NCI-H2029 (cell line): ENCODE data around the gene PRR9.
A peak's percentile ranks its signal among the peaks of the same experiment; 100 is the strongest.
"Not testable (repeated sequence)": the region's sequence is repeated elsewhere in the genome, so short reads cannot be mapped to it uniquely, and the experiment has no call there.

Experiments
- DNase-seq: peaks from one replicate; lab custom pipeline; 2025; lab: John Stamatoyannopoulos, UW

The PRR9 gene, protein sequence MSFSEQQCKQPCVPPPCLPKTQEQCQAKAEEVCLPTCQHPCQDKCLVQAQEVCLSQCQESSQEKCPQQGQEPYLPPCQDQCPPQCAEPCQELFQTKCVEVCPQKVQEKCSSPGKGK

DNA sequence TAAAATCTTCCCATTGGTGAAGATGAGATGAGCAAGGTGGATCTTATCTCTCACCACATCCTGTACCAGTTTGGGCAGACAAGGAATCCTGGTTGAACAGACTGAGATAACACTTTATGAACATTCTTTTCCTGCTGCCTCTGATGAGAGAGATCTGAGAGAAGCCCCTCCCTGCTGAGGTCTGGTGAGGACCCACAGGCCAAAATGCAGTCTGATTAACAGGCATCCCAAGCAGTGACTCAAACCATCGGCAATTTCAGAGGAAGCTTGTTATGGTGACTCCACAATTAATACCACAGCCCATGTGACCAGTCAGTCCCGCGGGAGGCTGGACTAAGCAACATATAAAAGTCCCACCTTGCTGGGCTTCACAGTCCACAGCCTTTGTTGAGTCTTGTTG lies at the start of gene PRR9:
Gene PRR9 (plus strand): TSS at position 373 of the 400 bp plus-strand sequence. CDS start 561 bp downstream, outside the sequence.
- DNase-seq: no peak

- DNase-seq: no peak
These were observed 48.7 kb upstream of the PRR9 start for GRCh38 chr1:153168686-153169085.

- DNase-seq: no peak
These were observed 42.8 kb upstream of the PRR9 start for GRCh38 chr1:153174624-153175023.

- DNase-seq: no peak
These were observed 38.5 kb upstream of the PRR9 start for GRCh38 chr1:153178922-153179321.

- no peak for DNase-seq
These were observed 36.8 kb upstream of the PRR9 start for GRCh38 chr1:153180556-153180955.

- DNase-seq: not testable (repeated sequence)
These were observed 29.1 kb upstream of the PRR9 start for GRCh38 chr1:153188301-153188700.

GRCh38 chr1:153190373-153190772 lies 27.0 kb upstream of the PRR9 start:
- DNase-seq: no peak

GRCh38 chr1:153192697-153193096 lies 24.7 kb upstream of the PRR9 start:
- no peak for DNase-seq

GRCh38 chr1:153194331-153195050 lies 22.9 kb upstream of the PRR9 start:
- no peak for DNase-seq

DNA sequence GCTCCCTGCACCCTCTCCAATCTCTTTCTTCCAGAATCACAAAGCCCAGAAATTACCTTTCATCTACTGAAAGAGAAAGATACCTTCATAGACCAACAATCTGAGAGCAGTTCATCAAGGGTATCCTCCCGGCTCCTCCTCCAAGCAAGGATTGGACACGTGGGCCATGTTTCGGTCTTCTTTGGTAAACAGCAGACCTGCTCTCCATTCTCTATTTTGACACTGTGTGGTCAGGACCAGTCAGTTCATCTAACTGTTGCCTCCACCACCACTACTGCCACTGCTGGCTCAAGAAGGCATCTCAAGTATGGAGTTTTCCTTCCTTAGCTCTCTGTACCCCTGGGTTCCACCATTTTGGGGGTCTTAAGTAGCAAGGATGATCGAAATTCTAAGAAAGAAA lies 22.2 kb upstream of the PRR9 start:
- no peak for DNase-seq

DNA sequence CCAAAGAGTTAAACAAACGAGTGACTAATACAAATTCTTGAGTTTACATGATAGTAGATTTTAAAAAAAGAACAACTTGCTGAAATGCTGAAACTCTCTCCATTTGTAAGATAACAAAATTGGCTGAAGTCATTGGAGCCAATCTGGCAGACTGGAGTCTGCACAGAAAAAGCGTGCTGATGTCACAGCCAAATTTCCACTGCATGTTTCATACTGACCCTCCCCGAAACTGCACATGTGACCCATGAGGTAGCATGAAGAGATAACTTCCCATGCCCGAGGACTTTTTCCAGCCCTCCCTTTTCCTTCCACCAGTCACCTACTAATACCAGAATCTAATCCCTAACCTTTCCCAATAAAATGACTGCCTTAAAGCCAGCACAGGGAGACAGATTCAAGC lies 15.4 kb upstream of the PRR9 start:
- no peak for DNase-seq

GRCh38 chr1:153203130-153203529 lies 14.3 kb upstream of the PRR9 start, which contains the start of gene LELP1:
TSS of gene LELP1 (plus strand) at chr1:153203430. CDS start at chr1:153204708, 1,278 bp downstream.
- no peak for DNase-seq

DNA sequence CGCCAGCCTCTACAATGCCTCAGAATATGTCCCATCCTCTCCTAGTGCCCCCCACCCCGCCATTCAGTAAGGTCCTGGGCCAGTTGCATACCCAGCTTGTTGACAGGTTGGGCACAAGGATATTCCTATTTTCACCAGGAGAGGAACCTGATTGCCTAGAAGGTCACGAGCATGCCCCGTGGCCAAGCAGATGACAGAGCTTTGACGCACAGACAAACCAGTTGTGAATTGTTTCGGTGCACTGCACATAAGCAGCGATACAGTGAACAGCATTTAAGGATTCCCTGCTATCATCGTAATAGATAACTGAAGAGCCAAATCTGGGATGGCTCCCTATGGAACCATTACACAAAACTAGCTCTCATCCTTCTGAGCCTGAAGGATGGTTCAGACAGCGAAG lies 10.8 kb upstream of the PRR9 start:
- no peak for DNase-seq

GRCh38 chr1:153210206-153210605 lies 7.2 kb upstream of the PRR9 start:
- DNase-seq: no peak

DNA sequence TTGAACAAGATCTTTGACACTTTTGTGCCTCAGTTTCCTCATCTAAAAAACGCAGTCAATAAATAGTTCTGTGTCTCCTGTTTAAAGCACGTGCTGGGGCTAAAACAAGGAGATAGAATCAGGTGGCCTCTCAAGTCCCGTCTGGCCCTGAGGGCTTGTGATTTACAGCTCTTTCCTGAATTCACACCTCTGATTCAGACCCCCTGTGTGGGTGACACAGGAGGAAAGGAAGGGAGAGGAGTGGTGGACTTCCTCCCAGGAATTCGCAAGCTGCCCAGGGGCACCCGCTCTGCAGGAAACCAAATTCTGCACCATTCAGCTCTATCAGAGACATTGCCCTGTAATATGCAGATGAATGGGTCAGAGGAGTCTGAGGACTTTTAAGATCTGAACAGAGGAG lies 5.2 kb upstream of the PRR9 start:
- no peak for DNase-seq

DNA sequence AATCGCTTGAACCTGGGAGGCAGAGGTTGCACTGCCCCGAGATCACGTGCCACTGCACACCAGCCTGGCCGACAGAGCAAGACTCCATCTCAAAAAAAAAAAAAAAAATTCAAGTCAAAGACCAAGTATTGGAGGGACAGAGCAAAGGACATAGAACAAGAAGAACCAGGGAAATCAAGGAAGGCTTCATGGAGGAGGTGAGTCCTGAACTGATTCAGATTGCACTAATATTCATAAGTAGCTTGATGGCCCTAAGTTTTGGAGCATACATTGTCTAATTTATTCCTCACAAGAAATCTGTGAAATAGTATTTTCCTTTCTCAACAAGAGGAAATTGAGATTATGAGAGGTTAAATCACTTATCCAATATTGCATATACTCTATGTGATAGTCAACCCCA lies 3.9 kb upstream of the PRR9 start:
- no peak for DNase-seq

DNA sequence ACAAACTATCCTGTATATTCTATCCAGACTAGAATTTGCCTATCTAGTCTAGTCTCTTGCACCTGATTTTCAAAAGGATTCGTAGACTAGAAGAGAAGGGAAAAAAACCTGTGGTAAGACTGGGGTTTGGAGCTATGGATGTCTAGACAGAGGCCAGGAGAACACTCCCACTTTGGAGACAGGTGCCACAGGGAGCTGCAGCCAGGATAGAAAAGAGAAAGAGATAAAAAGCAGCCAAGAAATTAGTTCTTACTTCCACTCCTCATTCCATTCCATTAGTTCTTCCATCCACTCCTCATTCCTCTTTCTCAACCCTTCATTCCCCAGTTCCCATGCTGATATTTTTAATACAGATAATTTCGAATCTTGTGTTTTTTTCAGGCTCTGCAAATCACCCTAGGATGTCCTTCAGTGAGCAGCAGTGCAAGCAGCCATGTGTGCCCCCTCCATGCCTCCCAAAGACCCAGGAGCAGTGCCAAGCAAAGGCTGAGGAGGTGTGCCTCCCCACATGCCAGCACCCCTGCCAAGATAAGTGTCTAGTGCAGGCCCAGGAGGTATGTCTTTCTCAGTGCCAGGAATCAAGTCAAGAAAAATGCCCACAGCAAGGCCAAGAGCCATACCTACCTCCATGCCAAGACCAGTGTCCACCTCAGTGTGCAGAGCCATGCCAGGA lies 496 bp downstream of the PRR9 start:
- no peak for DNase-seq

DNA sequence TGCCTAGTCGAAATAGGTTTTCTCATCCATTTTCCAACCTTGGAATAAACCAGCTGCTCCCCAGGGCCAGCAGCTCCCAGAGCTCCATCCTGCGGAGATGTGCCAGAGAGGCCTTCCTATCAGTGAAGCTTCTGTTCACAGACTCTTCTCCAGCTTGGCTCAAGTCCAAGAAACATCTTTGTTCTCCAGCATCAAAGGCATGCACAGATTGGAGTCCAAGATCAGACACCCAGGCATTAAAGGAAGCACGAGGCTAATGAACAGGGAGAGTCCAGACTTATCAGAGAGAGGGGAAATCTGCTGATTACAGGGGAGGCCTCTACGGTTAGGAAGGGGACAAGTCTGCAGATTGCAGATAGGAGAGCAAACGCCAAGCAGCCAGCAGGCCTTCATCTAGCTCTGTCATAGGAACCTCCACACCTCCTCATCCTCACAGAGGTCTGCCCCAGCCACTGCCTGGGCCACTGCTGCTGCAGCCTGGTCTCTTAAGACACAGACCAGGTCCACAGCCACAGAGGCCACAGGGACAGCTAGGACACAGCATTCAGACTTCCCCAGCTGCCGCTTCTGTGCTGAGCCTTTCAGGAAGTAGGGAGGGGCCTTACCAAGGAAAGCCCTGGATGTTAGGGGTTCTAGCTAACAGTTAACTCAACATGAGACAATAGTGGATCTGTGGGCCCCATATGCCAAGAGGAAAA lies 3.4 kb downstream of the PRR9 start:
- DNase-seq: no peak

- DNase-seq: peak; percentile 48
These were observed 5.9 kb downstream of the PRR9 start for GRCh38 chr1:153223040-153223891.

DNA sequence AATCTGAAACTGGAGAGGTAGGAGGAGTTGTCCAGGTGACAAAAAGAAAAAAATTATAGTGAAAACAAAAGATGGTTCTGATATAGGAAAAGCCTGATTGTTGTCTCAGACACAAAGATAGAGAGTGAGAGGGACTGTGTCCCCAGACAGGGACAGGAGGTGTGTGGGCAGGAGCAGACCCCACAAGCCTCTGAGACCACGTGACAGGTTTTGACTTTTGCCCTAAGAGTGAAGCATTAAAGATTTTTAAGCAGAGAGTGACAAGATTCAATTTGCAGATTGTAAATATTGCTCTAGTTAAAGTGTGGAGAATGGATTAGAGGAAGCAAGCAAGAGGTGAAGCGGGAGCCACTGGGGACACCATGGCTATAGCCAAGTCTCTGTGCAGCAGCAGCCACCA lies 10.4 kb downstream of the PRR9 start:
- DNase-seq: no peak

GRCh38 chr1:153228491-153228890 lies 11.1 kb downstream of the PRR9 start:
- DNase-seq: no peak
